Heart right ventricle (tissue), 16 donors: ENCODE data around the gene GSE1. TPM values are rescaled to one million over a fixed set of nuclear protein-coding genes. Genes with fewer than 3 reads are reported as not detected.

Experiments
- ATAC-seq, 8 donors: fragments of 200-7000 bp; cut with Tn5 transposase; one replicate each; pipeline ENCODE4 v1.9.1; 2020; ENCODE audit warnings: mild to moderate bottlenecking in 8 of 8, moderate library complexity in 8 of 8, moderate number of reproducible peaks in 1 of 8
- DNase-seq, 2 donors: peaks; one replicate each; pipeline ENCODE4 v3.0.0-alpha.2; 2020
- H3K27ac ChIP-seq, 10 donors: fragments of 200-600 bp; sonication (generic) in 2 of 10; one replicate each; pipeline versions ENCODE4 v1.5.0 to v1.8.0; 2020 to 2022; ENCODE audit warnings: mild to moderate bottlenecking in 3 of 10
- H3K27me3 ChIP-seq, 7 donors: fragments of 200-600 bp; one replicate each; pipeline ENCODE4 v1.8.0; 2021 to 2022; ENCODE audit warnings: mild to moderate bottlenecking in 2 of 7
- H3K36me3 ChIP-seq, 9 donors: fragments of 200-600 bp; sonication (generic) in 1 of 9; one replicate each; pipeline versions ENCODE4 v1.5.0 to v1.8.0; 2020 to 2022; ENCODE audit warnings: mild to moderate bottlenecking in 2 of 9
- H3K4me1 ChIP-seq, 9 donors: fragments of 200-600 bp; sonication (generic) in 1 of 9; one replicate each; pipeline versions ENCODE4 v1.5.0 to v1.8.0; 2020 to 2022; ENCODE audit warnings: mild to moderate bottlenecking in 4 of 9
- H3K4me3 ChIP-seq, 10 donors: fragments of 200-600 bp; sonication (generic) in 2 of 10; one replicate each; pipeline versions ENCODE4 v1.5.0 to v1.8.0; 2020 to 2022; ENCODE audit warnings: mild to moderate bottlenecking in 7 of 10, moderate library complexity in 2 of 10
- H3K9me3 ChIP-seq, 11 donors: fragments of 200-600 bp in 10 of 11; sonication (generic) in 2 of 11; one replicate each; pipeline versions ENCODE4 v1.5.0 to v1.8.0; 2013 to 2022; ENCODE audit warnings: mild to moderate bottlenecking in 2 of 11, control low read depth in 1 of 11, moderate library complexity in 1 of 11
- CTCF ChIP-seq, 9 donors: fragments of 200-600 bp; sonication (generic) in 2 of 9; IDR thresholded peaks; one replicate each; pipeline versions ENCODE4 v1.5.0 to v1.8.0; 2021 to 2022; ENCODE audit warnings: antibody characterized with exemption in 9 of 9, mild to moderate bottlenecking in 5 of 9, moderate library complexity in 1 of 9
- WGBS, 2 donors: extraction: QIAGEN DNeasy Blood & Tissue Kit; methylation state at CpG; one replicate each; pipeline ENCODE4 v1.1.7; 2013; ENCODE audit warnings: inconsistent platforms in 1 of 2; 5-methylcytosine and 5-hydroxymethylcytosine counted together
- intact Hi-C, 10 donors: fragments of 100-400 bp; cut with DNase I; formaldehyde crosslinking; loops; one replicate each; pipeline versions ENCODE4 v1.11.1 to v1.14.2; 2022
- polyA plus RNA-seq, 2 donors: library from polyadenylated mRNA; stranded (reverse); fragments of 200-250 nt; gene quantifications; one replicate each; pipeline ENCODE4 v1.2.3, GENCODE V29; 2013
- total RNA-seq, 10 donors: library from RNA; stranded (reverse); fragmentation: NEBNext Ultra II Directional in 3 of 10; extraction: Animal tissue kit (Norgen Biotek cat#: 25700) in 3 of 10; gene quantifications; one replicate each; pipeline versions ENCODE4 v1.2.1 to v1.2.4, GENCODE V29; 2021 to 2023
- donor health status: Arrhythmogenic right ventricular cardiomyopathy.
- donor health status: ischemic (EF 13 %, LVEDD 7.1; RV severe dilation, severe dysfunction).
- donor health status: healthy with polysubstance abuse.
- donor health status: DM: no; HTN: yes; CAD: no.
- donor health status: DM: no; HTN: no; CAD: no.
- donor health status: ischemic (EF 25% LVEDD 6.9; RV normal size, moderate dysfunction).
- donor health status: ischemic (EF 25% LVEDD 5.7; RV mildly dilated, moderate dysfunction).
- donor health status: healthy.
- donor health status: DM: yes; HTN: yes; CAD: no.
- donor health status: Ischemic cardiomyopathy.
- donor health status: ischemic (EF 35%, LVEDD 5.7; RV mildly dilated, moderate dysfunction).
- donor health status: nonischemic (EF 11% LVEDD 7.7; RV severe dilation, severe dysfunction).
- donor health status: DM: yes; HTN: yes; CAD: no.
- donor health status: PGD.
- donor health status: ischemic (EF 29% LVEDD 5.4; RV normal size, mild dysfunction).
- donor health status: nonischemic (EF 23%, LVEDD 6.1; RV moderate dilation, normal function).

The GSE1 gene
- total and polyA plus RNA-seq, 12 donors = 15.6 to 53.2 (median 32.6) TPM

- no peaks in the 10 kb centered on the region for H3K9me3 ChIP-seq
- peaks cover 2 to 23% (median 14%) of the 10 kb centered on the region in 9 donors for H3K4me1 ChIP-seq
- ATAC-seq = no peak
- no peak overlapping the region for H3K27ac ChIP-seq
- no peak overlapping the region for H3K4me3 ChIP-seq
- intact Hi-C loops = loop anchor here in 1 of 10 donors (5.0 kb wide), 1 partner anchor 46 kb away; no protein-coding TSS in a partner anchor
- no peak for TF ChIP-seq CTCF (IDR thresholded peaks at IDR 0.05)
- H3K27me3 ChIP-seq = no peaks in the 10 kb centered on the region
- WGBS, 2 donors = 96 to 97% methylated on average over 14 of the region's 14 CpGs
- no peak for DNase-seq
- peaks cover 0 to 99% (median 41%) of the 10 kb centered on the region in 9 donors for H3K36me3 ChIP-seq
Measured at GRCh38 chr16:85670840-85671239, 57.7 kb downstream of the GSE1 start.

GRCh38 chr16:85673529-85674417, 60.7 kb downstream of the GSE1 start:
- H3K4me1 ChIP-seq = peaks cover 2 to 27% (median 14%) of the 10 kb centered on the region in 9 donors
- TF ChIP-seq CTCF (IDR thresholded peaks at IDR 0.05) = no peak

GRCh38 chr16:85674418-85674755, 61.3 kb downstream of the GSE1 start:
- intact Hi-C loops = loop anchor here in 1 of 10 donors (5.0 kb wide), 1 partner anchor 43 kb away; no protein-coding TSS in a partner anchor
- Histone ChIP-seq H3K4me3 (no peak overlapping the region), H3K9me3 (no peaks in the 10 kb centered on the region), H3K27me3 (no peaks in the 10 kb centered on the region), H3K36me3 (peaks cover 0 to 99% (median 20%) of the 10 kb centered on the region in 9 donors), H3K4me1 (peaks cover 2 to 27% (median 14%) of the 10 kb centered on the region in 9 donors), H3K27ac (peak overlapping the region in 6 of 10 donors; percentile 19 to 72 (median 54))
- no peak for DNase-seq
- 60 to 65% methylated on average over 4 of the region's 4 CpGs for WGBS, 2 donors
- no peak for TF ChIP-seq CTCF (IDR thresholded peaks at IDR 0.05)
- ATAC-seq = no peak

More at GRCh38 chr16:85673529-85674417, 60.7 kb downstream of the GSE1 start:
- no peak overlapping the region for H3K4me3 ChIP-seq
- no peaks in the 10 kb centered on the region for H3K27me3 ChIP-seq
- H3K36me3 ChIP-seq = peaks cover 0 to 99% (median 26%) of the 10 kb centered on the region in 9 donors
- no peaks in the 10 kb centered on the region for H3K9me3 ChIP-seq
- peak; percentile 70 to 72 for DNase-seq
- H3K27ac ChIP-seq = peak overlapping the region in 7 of 10 donors; percentile 19 to 72 (median 51)
- intact Hi-C loops = loop anchor here in 1 of 10 donors (5.0 kb wide), 1 partner anchor 44 kb away; no protein-coding TSS in a partner anchor
- ATAC-seq = peak; percentile 82 to 97 (median 94)
- 52 to 54% methylated on average over 19 of the region's 19 CpGs for WGBS, 2 donors

- Histone ChIP-seq H3K4me1 (peaks cover 2 to 27% (median 14%) of the 10 kb centered on the region in 9 donors), H3K27me3 (no peaks in the 10 kb centered on the region), H3K36me3 (peaks cover 0 to 94% (median 16%) of the 10 kb centered on the region in 9 donors), H3K9me3 (no peaks in the 10 kb centered on the region), H3K4me3 (no peak overlapping the region), H3K27ac (peak overlapping the region in 6 of 10 donors; percentile 19 to 72 (median 54))
- 93 to 95% methylated on average over 6 of the region's 6 CpGs for WGBS, 2 donors
- DNase-seq (no peak), ATAC-seq (no peak)
- intact Hi-C loops = loop anchor here in 2 of 10 donors (5.0 kb wide), 1 partner anchor 42 kb away; no protein-coding TSS in a partner anchor
- TF ChIP-seq CTCF (IDR thresholded peaks at IDR 0.05) = no peak
Measured at GRCh38 chr16:85674828-85675227, 61.7 kb downstream of the GSE1 start.
